Measurements from ENCODE around the gene FGFR3. TPM values are rescaled to one million over a fixed set of nuclear protein-coding genes. Genes with fewer than 3 reads are reported as not detected.
A peak's percentile ranks its signal among the peaks of the same experiment; 100 is the strongest.
"Not testable (repeated sequence)": the region's sequence is repeated elsewhere in the genome, so short reads cannot be mapped to it uniquely, and the experiment has no call there.

The FGFR3 gene
- polyA plus RNA-seq, 3 donors, result 59.6 to 73.9 (median 62.8) TPM

- DNase-seq (ENCODE audit: low read depth in 3 of 3, low spot score in 2 of 3), result no peak
These were observed 41.1 kb downstream of the FGFR3 start for GRCh38 chr4:1834047-1834775.

GRCh38 chr4:1835836-1836235, 42.7 kb downstream of the FGFR3 start:
- not testable (repeated sequence) for DNase-seq (ENCODE audit: low read depth in 3 of 3, low spot score in 2 of 3)

GRCh38 chr4:1836650-1837049, 43.6 kb downstream of the FGFR3 start:
- DNase-seq (ENCODE audit: low read depth in 3 of 3, low spot score in 2 of 3), result no peak

- DNase-seq (ENCODE audit: low read depth in 3 of 3, low spot score in 2 of 3), result no peak
These were observed 44.0 kb downstream of the FGFR3 start for GRCh38 chr4:1837069-1837468.

GRCh38 chr4:1839282-1839681, 46.2 kb downstream of the FGFR3 start:
- DNase-seq (ENCODE audit: low read depth in 3 of 3, low spot score in 2 of 3), result no peak

- no peak for DNase-seq (ENCODE audit: low read depth in 3 of 3, low spot score in 2 of 3)
These were observed 48.3 kb downstream of the FGFR3 start for GRCh38 chr4:1841201-1841886.

GRCh38 chr4:1841887-1842210, 48.8 kb downstream of the FGFR3 start:
- no peak for DNase-seq (ENCODE audit: low read depth in 3 of 3, low spot score in 2 of 3)

GRCh38 chr4:1842339-1842895, 49.3 kb downstream of the FGFR3 start:
- no peak for DNase-seq (ENCODE audit: low read depth in 3 of 3, low spot score in 2 of 3)

GRCh38 chr4:1842993-1843448, 49.9 kb downstream of the FGFR3 start:
- DNase-seq (ENCODE audit: low read depth in 3 of 3, low spot score in 2 of 3), result no peak

GRCh38 chr4:1843852-1844251, 50.8 kb downstream of the FGFR3 start:
- DNase-seq (ENCODE audit: low read depth in 3 of 3, low spot score in 2 of 3), result no peak

GRCh38 chr4:1844618-1845017, 51.5 kb downstream of the FGFR3 start:
- not testable (repeated sequence) for DNase-seq (ENCODE audit: low read depth in 3 of 3, low spot score in 2 of 3)

- no peak for DNase-seq (ENCODE audit: low read depth in 3 of 3, low spot score in 2 of 3)
These were observed 53.5 kb downstream of the FGFR3 start for GRCh38 chr4:1846580-1846979.

GRCh38 chr4:1850276-1850675, 57.2 kb downstream of the FGFR3 start:
- no peak for DNase-seq (ENCODE audit: low read depth in 3 of 3, low spot score in 2 of 3)

GRCh38 chr4:1851160-1851559, 58.1 kb downstream of the FGFR3 start:
- DNase-seq (ENCODE audit: low read depth in 3 of 3, low spot score in 2 of 3), result no peak

- DNase-seq (ENCODE audit: low read depth in 3 of 3, low spot score in 2 of 3), result no peak
These were observed 58.7 kb downstream of the FGFR3 start for GRCh38 chr4:1851575-1852410.

GRCh38 chr4:1852904-1853623, 60.0 kb downstream of the FGFR3 start:
- DNase-seq (ENCODE audit: low read depth in 3 of 3, low spot score in 2 of 3), result no peak

GRCh38 chr4:1854752-1855151, 61.7 kb downstream of the FGFR3 start:
- DNase-seq (ENCODE audit: low read depth in 3 of 3, low spot score in 2 of 3), result no peak

GRCh38 chr4:1855333-1856070, 62.4 kb downstream of the FGFR3 start:
- DNase-seq (ENCODE audit: low read depth in 3 of 3, low spot score in 2 of 3), result no peak

GRCh38 chr4:1856071-1856942, 63.2 kb downstream of the FGFR3 start, which contains the start of gene LETM1:
TSS of gene LETM1 (minus strand) at chr4:1856156. CDS start at chr4:1855950, 206 bp downstream.
- peak; percentile 63 to 88 (median 76) for DNase-seq (ENCODE audit: low read depth in 3 of 3, low spot score in 2 of 3)
